OCI-LY1 (cell line): ENCODE results near the gene SUGCT.

Experiments
- EZH2 ChIP-seq: fragments of 200-600 bp; sonication (generic), shearing (Covaris generic); IDR thresholded peaks from 2 replicates; pipeline ENCODE4 v1.8.0; 2017; ENCODE audit warnings: borderline replicate concordance, mixed run types, mild to moderate bottlenecking, antibody characterized with exemption, low read length, moderate library complexity, mixed read lengths
- TF ChIP-seq, protein P1 (sequence below): fragments of 200-600 bp; sonication (generic), shearing (Covaris generic); IDR thresholded peaks from 2 replicates; pipeline ENCODE4 v1.5.1; 2017; ENCODE audit warnings: mild to moderate bottlenecking, antibody characterized with exemption, low read length, moderate library complexity, mixed read lengths

DNA sequence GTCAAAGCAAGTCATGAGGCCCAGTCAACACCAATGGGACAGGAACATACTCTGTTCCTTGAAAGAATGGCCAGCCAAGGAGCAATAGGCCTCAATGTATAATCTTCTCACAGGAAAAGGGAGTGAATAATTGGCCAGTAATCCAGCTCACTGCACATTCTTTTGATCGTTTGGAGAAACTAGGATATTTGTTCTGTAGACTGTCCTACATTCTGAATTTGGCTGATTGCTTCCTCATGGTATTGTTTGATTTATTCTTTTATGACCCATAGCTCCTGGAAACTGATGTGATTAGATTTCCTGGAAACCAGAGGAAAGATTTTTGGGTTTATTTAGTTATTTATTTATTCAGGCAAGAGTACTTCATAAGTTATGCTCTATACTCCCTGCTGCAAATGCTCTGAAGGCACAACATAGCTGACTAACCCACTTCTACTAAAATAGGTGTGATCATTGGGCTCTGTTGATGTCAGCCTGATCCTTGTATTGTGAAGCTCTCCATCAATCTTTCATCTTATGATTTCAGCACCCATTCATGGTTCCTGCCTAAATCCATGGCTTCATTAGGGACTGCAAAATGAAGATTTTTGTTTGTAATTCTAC is 745.2 kb downstream of the SUGCT start:
- no peak for TF ChIP-seq EZH2
- TF ChIP-seq, protein P1, sequence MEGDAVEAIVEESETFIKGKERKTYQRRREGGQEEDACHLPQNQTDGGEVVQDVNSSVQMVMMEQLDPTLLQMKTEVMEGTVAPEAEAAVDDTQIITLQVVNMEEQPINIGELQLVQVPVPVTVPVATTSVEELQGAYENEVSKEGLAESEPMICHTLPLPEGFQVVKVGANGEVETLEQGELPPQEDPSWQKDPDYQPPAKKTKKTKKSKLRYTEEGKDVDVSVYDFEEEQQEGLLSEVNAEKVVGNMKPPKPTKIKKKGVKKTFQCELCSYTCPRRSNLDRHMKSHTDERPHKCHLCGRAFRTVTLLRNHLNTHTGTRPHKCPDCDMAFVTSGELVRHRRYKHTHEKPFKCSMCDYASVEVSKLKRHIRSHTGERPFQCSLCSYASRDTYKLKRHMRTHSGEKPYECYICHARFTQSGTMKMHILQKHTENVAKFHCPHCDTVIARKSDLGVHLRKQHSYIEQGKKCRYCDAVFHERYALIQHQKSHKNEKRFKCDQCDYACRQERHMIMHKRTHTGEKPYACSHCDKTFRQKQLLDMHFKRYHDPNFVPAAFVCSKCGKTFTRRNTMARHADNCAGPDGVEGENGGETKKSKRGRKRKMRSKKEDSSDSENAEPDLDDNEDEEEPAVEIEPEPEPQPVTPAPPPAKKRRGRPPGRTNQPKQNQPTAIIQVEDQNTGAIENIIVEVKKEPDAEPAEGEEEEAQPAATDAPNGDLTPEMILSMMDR, result no peak
